Suppressor macrophage treated with lipopolysaccharide for 4 hours (primary cell): Measurements from ENCODE around the gene AHCYL2.
"Not testable (repeated sequence)": the region's sequence is repeated elsewhere in the genome, so short reads cannot be mapped to it uniquely, and the experiment has no call there.

Source experiments
- DNase-seq: peaks from one replicate; pipeline ENCODE4 v3.0.0-alpha.2; 2020

The AHCYL2 gene

GRCh38 chr7:129356176-129356575, 131.3 kb downstream of the AHCYL2 start:
- peak; percentile 10 for DNase-seq

- DNase-seq: no peak
Measured at GRCh38 chr7:129359176-129359575, 134.3 kb downstream of the AHCYL2 start.

- no peak for DNase-seq
Measured at GRCh38 chr7:129359638-129360037, 134.8 kb downstream of the AHCYL2 start.

GRCh38 chr7:129361771-129362170, 136.9 kb downstream of the AHCYL2 start:
- no peak for DNase-seq

GRCh38 chr7:129362496-129362895, 137.7 kb downstream of the AHCYL2 start:
- no peak for DNase-seq

- DNase-seq: no peak
Measured at GRCh38 chr7:129367349-129367699, 142.5 kb downstream of the AHCYL2 start.

GRCh38 chr7:129367700-129368388, 143.0 kb downstream of the AHCYL2 start:
- peak; percentile 93 for DNase-seq

- DNase-seq: peak; percentile 54
Measured at GRCh38 chr7:129368389-129368986, 143.7 kb downstream of the AHCYL2 start.

- DNase-seq: not testable (repeated sequence)
Measured at GRCh38 chr7:129369447-129369846, 144.6 kb downstream of the AHCYL2 start.

- DNase-seq: no peak
Measured at GRCh38 chr7:129370812-129371211, 146.0 kb downstream of the AHCYL2 start.

GRCh38 chr7:129371487-129371886, 146.7 kb downstream of the AHCYL2 start:
- peak; percentile 19 for DNase-seq

- DNase-seq: no peak
Measured at GRCh38 chr7:129373651-129374428, 149.0 kb downstream of the AHCYL2 start.

- DNase-seq: no peak
Measured at GRCh38 chr7:129375141-129375938, 150.5 kb downstream of the AHCYL2 start.

GRCh38 chr7:129376076-129376777, 151.4 kb downstream of the AHCYL2 start:
- DNase-seq: peak; percentile 65

- DNase-seq: peak; percentile 43
Measured at GRCh38 chr7:129376778-129377700, 152.2 kb downstream of the AHCYL2 start.

GRCh38 chr7:129381710-129382484, 157.1 kb downstream of the AHCYL2 start:
- no peak for DNase-seq

- no peak for DNase-seq
Measured at GRCh38 chr7:129383542-129384132, 158.8 kb downstream of the AHCYL2 start.

GRCh38 chr7:129385116-129385515, 160.3 kb downstream of the AHCYL2 start:
- no peak for DNase-seq

- DNase-seq: no peak
Measured at GRCh38 chr7:129385598-129385997, 160.8 kb downstream of the AHCYL2 start.

- DNase-seq: peak; percentile 45
Measured at GRCh38 chr7:129386506-129386905, 161.7 kb downstream of the AHCYL2 start.
